Measurements from ENCODE around the gene VSIG8.

DNA sequence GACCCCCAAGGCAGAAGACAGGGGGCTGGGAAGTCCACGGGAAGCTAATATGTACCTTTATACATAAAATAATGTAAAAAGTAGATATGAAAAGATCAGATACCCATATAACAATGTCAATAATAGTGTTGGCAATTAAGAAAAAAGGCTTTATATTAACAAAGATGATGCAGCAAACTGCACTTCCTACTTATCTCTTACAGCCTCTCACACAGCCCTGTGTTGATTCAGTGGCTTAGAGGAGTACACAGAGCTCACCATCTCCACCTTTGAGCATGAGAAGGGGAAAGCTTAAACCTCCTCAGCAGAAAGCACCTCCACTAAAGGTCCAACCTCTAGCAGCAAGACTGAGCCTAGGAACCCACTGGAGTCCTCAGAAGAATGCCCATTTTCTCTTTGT lies 7.2 kb upstream of the VSIG8 start:
- TF ChIP-seq CTCF (conservative IDR thresholded peaks at IDR 0.05; ENCODE audit: low read depth, low read length) (no peak), EZH2 (IDR thresholded peaks at IDR 0.05; ENCODE audit: borderline replicate concordance, low read depth, low read length, poor library complexity, severe bottlenecking) (no peak)

Measured in A673 (cell line).